ENCODE measurements around the gene PXK.

The PXK gene

GRCh38 chr3:58349792-58350626 is 17.3 kb downstream of the PXK start:
- DNase-seq = no peak

- DNase-seq = peak; percentile 45 to 70 (median 64)
Measured at GRCh38 chr3:58350627-58351013, 17.9 kb downstream of the PXK start.

- DNase-seq = peak in 1 of 3 donors; percentile 26
Measured at GRCh38 chr3:58351920-58352319, 19.2 kb downstream of the PXK start.

- DNase-seq = peak in 1 of 3 donors; percentile 24
Measured at GRCh38 chr3:58352626-58353025, 19.9 kb downstream of the PXK start.

GRCh38 chr3:58353722-58354553 is 21.2 kb downstream of the PXK start:
- peak; percentile 72 to 81 (median 78) for DNase-seq

- DNase-seq = peak; percentile 57 to 69 (median 64)
Measured at GRCh38 chr3:58355179-58355578, 22.5 kb downstream of the PXK start.

GRCh38 chr3:58356054-58356453 is 23.4 kb downstream of the PXK start:
- peak; percentile 71 to 81 (median 79) for DNase-seq

GRCh38 chr3:58357402-58357801 is 24.7 kb downstream of the PXK start:
- peak in 1 of 3 donors; percentile 19 for DNase-seq

- DNase-seq = no peak
Measured at GRCh38 chr3:58358092-58358491, 25.4 kb downstream of the PXK start.

GRCh38 chr3:58358808-58359207 is 26.1 kb downstream of the PXK start:
- DNase-seq = no peak

- DNase-seq = no peak
Measured at GRCh38 chr3:58359621-58360020, 26.9 kb downstream of the PXK start.

- DNase-seq = no peak
Measured at GRCh38 chr3:58361866-58362265, 29.2 kb downstream of the PXK start.

- no peak for DNase-seq
Measured at GRCh38 chr3:58366699-58367098, 34.0 kb downstream of the PXK start.

GRCh38 chr3:58369038-58369437 is 36.3 kb downstream of the PXK start:
- DNase-seq = no peak

GRCh38 chr3:58369876-58370275 is 37.2 kb downstream of the PXK start:
- DNase-seq = no peak

- DNase-seq = no peak
Measured at GRCh38 chr3:58370407-58370806, 37.7 kb downstream of the PXK start.

- DNase-seq = no peak
Measured at GRCh38 chr3:58371754-58372153, 39.1 kb downstream of the PXK start.

- DNase-seq = no peak
Measured at GRCh38 chr3:58375254-58375653, 42.6 kb downstream of the PXK start.

GRCh38 chr3:58377168-58377567 is 44.5 kb downstream of the PXK start:
- DNase-seq = no peak

- DNase-seq = no peak
Measured at GRCh38 chr3:58377750-58378149, 45.1 kb downstream of the PXK start.

- no peak for DNase-seq
Measured at GRCh38 chr3:58379351-58380073, 46.8 kb downstream of the PXK start.

GRCh38 chr3:58383476-58383875 is 50.8 kb downstream of the PXK start:
- no peak for DNase-seq

- peak in 1 of 3 donors; percentile 15 for DNase-seq
Measured at GRCh38 chr3:58383904-58384303, 51.2 kb downstream of the PXK start.
